Adipocyte (in vitro differentiated cells): ENCODE data around the gene HLCS.
"Not testable (repeated sequence)": the region's sequence is repeated elsewhere in the genome, so short reads cannot be mapped to it uniquely, and the experiment has no call there.

ENCODE experiments used
- DNase-seq: peaks from one replicate; pipeline ENCODE4 v3.0.0-alpha.2; 2015; ENCODE audit warnings: low read depth
- H3K27me3 ChIP-seq: replicated peaks from 2 replicates; pipeline ENCODE4 v1.7.0; 2013; ENCODE audit warnings: mild to moderate bottlenecking, low read length, moderate library complexity; ENCODE audit not compliant: control insufficient read depth, insufficient read depth
- H3K36me3 ChIP-seq: 2 replicates; pipeline ENCODE4 v1.7.0; 2013; ENCODE audit warnings: low read length, mild to moderate bottlenecking, moderate library complexity; ENCODE audit not compliant: control insufficient read depth, insufficient read depth, severe bottlenecking
- H3K4me1 ChIP-seq: 2 replicates; pipeline ENCODE4 v1.7.0; 2013; ENCODE audit warnings: mild to moderate bottlenecking, low read length, moderate library complexity; ENCODE audit not compliant: control insufficient read depth, insufficient read depth
- H3K4me3 ChIP-seq: 2 replicates; pipeline ENCODE4 v1.7.0; 2013; ENCODE audit warnings: mild to moderate bottlenecking, low read length, moderate library complexity
- H3K9ac ChIP-seq: 2 replicates; pipeline ENCODE4 v1.7.0; 2013; ENCODE audit warnings: mild to moderate bottlenecking, low read length, moderate library complexity
- H3K9me3 ChIP-seq: 2 replicates; pipeline ENCODE4 v1.7.0; 2013; ENCODE audit warnings: mild to moderate bottlenecking, low read length, moderate library complexity; ENCODE audit not compliant: control insufficient read depth

The HLCS gene

DNA sequence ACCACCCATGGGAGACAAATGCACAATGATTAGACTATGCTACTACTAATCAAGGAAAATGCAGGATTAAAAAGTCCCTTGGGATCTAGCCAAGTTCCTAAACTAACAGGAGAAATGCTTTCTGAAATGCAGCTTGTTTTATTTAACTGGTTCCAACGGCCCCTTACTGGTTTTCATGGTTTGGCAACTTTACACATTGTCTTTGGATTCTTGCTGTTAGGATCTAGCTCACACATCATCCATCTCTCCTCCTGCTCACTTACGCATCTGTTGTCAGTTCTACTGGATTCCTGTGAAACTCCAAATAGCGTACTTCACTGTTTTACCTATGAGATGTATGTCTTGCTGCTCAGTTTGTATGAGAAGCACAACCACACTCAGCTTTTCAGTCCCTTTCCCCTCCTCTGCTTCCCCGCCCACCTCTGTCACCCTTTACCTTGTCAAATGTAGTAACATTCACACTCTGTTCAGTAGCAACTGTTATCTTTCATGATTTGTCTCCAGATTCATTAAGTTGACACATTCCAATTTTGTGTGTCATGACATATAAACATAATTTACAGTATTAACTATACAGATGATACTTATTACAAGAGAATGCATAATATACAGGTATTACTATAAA, 137.5 kb downstream of the HLCS start:
- Histone ChIP-seq H3K9ac (no peak overlapping the region), H3K9me3 (no peaks in the 10 kb centered on the region), H3K27me3 (no peaks in the 10 kb centered on the region), H3K4me3 (no peak overlapping the region), H3K36me3 (peaks cover 4% of the 10 kb centered on the region), H3K4me1 (no peaks in the 10 kb centered on the region)
- DNase-seq: no peak

DNA sequence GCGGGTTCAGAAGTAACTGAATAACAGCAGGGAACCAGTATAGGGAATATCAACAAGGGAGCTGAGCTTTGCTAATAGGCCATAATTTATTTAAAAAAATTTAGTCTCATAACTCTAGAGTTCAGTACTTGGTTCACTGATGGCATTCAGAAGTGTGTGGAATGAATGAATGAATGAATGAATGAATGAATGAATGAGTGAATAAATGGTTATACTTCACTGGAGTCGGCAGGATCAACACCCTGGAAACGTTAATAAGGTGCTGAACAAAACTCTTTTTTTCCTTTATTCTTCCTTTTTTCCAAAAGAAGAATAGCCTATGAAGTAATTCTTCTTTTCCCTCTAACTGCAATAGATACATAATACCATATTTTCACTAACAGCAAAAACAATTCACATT, 138.3 kb downstream of the HLCS start:
- no peaks in the 10 kb centered on the region for H3K27me3 ChIP-seq
- H3K36me3 ChIP-seq: peaks cover 4% of the 10 kb centered on the region
- no peak overlapping the region for H3K9ac ChIP-seq
- H3K9me3 ChIP-seq: no peaks in the 10 kb centered on the region
- no peak for DNase-seq
- H3K4me1 ChIP-seq: no peaks in the 10 kb centered on the region
- no peak overlapping the region for H3K4me3 ChIP-seq

GRCh38 chr21:36825658-36826057, 140.8 kb downstream of the HLCS start:
- Histone ChIP-seq H3K9ac (no peak overlapping the region), H3K9me3 (no peaks in the 10 kb centered on the region), H3K27me3 (no peaks in the 10 kb centered on the region), H3K36me3 (peaks cover 4% of the 10 kb centered on the region), H3K4me1 (no peaks in the 10 kb centered on the region), H3K4me3 (no peak overlapping the region)
- DNase-seq: no peak

- Histone ChIP-seq H3K36me3 (peaks cover 4% of the 10 kb centered on the region), H3K4me1 (no peaks in the 10 kb centered on the region), H3K27me3 (no peaks in the 10 kb centered on the region), H3K9ac (no peak overlapping the region), H3K4me3 (no peak overlapping the region), H3K9me3 (no peaks in the 10 kb centered on the region)
- DNase-seq: no peak
Measured at GRCh38 chr21:36821032-36821299, 145.5 kb downstream of the HLCS start.

DNA sequence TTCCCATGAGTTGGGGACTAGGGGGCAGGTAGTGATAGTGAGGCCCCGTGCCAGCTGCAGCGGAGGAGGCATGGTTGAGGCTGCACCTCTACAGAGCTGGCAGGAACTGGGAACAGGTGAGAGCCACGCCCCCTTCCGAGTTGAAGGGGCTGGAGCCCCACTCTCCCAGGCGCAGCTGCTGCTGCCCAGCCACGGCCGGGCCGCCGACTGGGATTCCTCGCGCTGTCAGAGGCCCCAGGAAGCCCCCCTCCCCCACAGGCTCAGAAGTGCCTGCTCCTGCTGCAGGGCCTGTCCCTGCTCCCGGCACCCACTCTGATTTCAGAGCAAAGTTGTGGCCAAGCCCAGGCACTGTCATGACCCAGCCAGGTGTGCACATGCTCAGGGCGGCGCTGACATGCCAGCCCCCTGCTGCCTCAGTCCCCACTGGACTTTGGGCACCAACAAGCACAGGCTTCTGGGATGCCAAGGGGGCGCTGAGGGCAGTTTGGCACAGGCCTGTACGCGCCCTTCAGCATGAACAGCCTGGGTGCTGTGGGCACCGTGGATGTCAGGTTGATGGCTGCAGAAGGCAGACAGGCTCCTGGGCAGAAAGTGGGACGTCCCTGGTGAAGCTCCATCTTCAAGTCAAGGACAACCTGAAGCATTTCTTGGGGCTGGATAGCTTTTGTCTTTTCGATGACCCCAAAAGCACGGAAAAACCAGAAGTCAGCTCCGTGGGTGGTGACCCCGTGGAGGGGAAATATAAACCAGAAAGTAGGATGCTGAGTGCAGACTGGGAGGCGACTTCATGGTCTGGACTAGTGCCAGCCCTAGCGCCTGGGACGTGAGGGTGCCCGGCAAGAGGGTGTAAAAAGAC, 146.1 kb downstream of the HLCS start:
- peaks cover 4% of the 10 kb centered on the region for H3K36me3 ChIP-seq
- DNase-seq: no peak

DNA sequence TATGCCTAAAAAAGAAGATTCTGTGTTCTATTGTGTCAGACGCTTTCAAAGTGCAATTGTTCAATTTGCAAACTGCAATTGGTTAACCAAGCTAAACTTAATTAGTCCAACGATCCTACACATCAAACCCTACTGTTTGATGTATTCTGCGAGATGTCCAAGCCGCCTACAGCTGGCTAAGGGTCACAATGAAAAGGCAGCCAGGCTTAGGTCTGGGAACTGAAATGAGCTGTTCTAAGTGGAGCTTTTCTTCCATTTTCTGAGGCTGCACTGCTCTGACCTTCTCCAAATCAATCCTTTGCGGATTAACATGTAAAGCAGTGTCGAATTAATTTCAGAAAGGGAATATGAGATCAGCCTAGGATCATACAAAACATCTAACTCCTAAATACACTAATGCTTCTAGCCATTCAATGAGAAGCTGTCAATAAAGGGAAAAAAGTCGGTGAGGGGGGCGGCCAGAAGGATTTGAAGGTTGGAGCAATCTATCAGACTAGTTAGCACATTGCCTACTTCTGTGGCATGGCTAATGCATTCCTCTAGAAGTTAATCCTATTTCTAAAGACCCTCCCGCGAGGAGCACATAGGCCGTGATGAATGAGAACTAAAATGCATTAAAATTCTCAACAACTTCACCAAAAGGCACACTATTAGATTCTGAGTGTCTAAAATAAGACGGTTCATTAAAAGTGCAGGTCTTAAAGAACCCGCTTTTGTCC, 148.6 kb downstream of the HLCS start:
- no peaks in the 10 kb centered on the region for H3K9me3 ChIP-seq
- H3K4me3 ChIP-seq: no peak overlapping the region
- H3K4me1 ChIP-seq: no peaks in the 10 kb centered on the region
- no peak for DNase-seq
- no peaks in the 10 kb centered on the region for H3K36me3 ChIP-seq
- no peak overlapping the region for H3K9ac ChIP-seq
- no peaks in the 10 kb centered on the region for H3K27me3 ChIP-seq

More for the DNA sequence above, 146.1 kb downstream of the HLCS start:
- Histone ChIP-seq H3K4me3 (no peak overlapping the region), H3K9me3 (no peaks in the 10 kb centered on the region), H3K27me3 (no peaks in the 10 kb centered on the region), H3K9ac (no peak overlapping the region), H3K4me1 (no peaks in the 10 kb centered on the region)

DNA sequence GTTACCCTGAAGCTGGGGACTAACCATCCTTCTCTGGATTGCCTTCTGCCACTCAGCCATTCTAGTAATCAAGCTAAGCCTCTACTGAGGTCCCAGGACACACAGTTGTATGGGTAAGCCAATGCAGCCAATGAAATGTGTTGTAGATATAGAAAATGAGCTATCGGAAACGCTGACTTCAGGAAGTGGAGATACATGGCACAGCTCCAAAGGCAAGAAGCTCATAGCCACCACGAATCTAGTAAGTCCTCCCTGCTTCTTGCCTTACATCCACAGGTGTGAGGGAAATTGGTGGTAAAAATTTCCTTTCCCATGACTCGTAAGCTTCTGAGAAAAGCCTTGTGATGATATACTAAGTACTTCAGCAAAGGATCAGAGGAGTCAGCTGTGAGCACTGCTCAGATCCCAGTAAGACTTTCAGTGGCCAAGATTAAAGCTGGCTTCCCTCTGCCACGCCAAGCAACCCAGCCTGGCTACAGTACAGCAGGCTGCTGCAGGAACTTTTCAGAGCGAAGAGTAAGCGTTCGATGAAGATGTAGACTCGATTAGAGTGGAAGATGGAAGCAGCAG, 149.8 kb downstream of the HLCS start:
- H3K27me3 ChIP-seq: no peaks in the 10 kb centered on the region
- H3K4me3 ChIP-seq: no peak overlapping the region
- no peaks in the 10 kb centered on the region for H3K4me1 ChIP-seq
- H3K9ac ChIP-seq: no peak overlapping the region
- no peak for DNase-seq
- H3K9me3 ChIP-seq: no peaks in the 10 kb centered on the region
- H3K36me3 ChIP-seq: no peaks in the 10 kb centered on the region

GRCh38 chr21:36816026-36816425, 150.4 kb downstream of the HLCS start:
- not testable (repeated sequence) for H3K27me3 ChIP-seq, H3K4me1 ChIP-seq, DNase-seq, H3K4me3 ChIP-seq, H3K9me3 ChIP-seq, H3K36me3 ChIP-seq, H3K9ac ChIP-seq

GRCh38 chr21:36815284-36815683, 151.2 kb downstream of the HLCS start:
- Histone ChIP-seq H3K4me3 (no peak overlapping the region), H3K9me3 (no peaks in the 10 kb centered on the region), H3K27me3 (no peaks in the 10 kb centered on the region), H3K4me1 (no peaks in the 10 kb centered on the region), H3K9ac (no peak overlapping the region), H3K36me3 (no peaks in the 10 kb centered on the region)
- DNase-seq: no peak

DNA sequence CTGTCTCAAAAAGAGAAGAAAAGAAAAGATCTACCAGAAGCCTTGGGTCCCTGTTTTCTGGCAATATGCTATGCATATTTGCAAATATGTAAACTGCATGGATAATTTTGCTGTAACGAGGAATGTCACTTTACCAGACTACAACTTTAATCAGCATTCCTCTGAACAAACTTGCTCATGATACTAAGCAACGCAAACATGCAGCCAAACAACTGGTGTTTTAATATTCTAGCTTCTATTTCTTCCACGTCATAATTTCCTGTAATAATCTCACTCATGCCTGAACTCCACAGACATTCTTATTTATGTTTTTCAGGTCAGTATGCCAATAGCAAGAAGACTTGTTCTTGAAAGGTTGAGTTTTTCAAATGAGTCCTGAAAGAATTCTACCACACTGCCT, 153.4 kb downstream of the HLCS start:
- H3K9ac ChIP-seq: no peak overlapping the region
- peak; percentile 5 for DNase-seq

GRCh38 chr21:36811762-36812161, 154.7 kb downstream of the HLCS start:
- Histone ChIP-seq H3K9ac (no peak overlapping the region), H3K9me3 (no peaks in the 10 kb centered on the region), H3K27me3 (no peaks in the 10 kb centered on the region), H3K36me3 (no peaks in the 10 kb centered on the region), H3K4me1 (no peaks in the 10 kb centered on the region), H3K4me3 (no peak overlapping the region)
- DNase-seq: no peak

More for the DNA sequence above, 153.4 kb downstream of the HLCS start:
- Histone ChIP-seq H3K36me3 (no peaks in the 10 kb centered on the region), H3K4me3 (no peak overlapping the region), H3K9me3 (no peaks in the 10 kb centered on the region), H3K27me3 (no peaks in the 10 kb centered on the region), H3K4me1 (no peaks in the 10 kb centered on the region)
